Epithelial cell of alveolus of lung (primary cell): ENCODE measurements around the gene HIGD1A. TPM values are rescaled to one million over a fixed set of nuclear protein-coding genes. Genes with fewer than 3 reads are reported as not detected.

Experiments
- total RNA-seq: library from RNA; depleted of rRNA; stranded (reverse); fragments of >200 nt; gene quantifications from 2 replicates; pipeline ENCODE4 v1.2.1, GENCODE V29; 2015

The HIGD1A gene
- total RNA-seq, result 78.2 and 161 TPM in 2 replicates

GRCh38 chr3:42804106-42804830, at the start of gene HIGD1A:
HIGD1A (minus strand) TSS chr3:42804490; CDS start chr3:42794253, 10,237 bp downstream.

GRCh38 chr3:42809202-42809601, 4.9 kb upstream of the HIGD1A start, which contains the start of gene ACKR2:
ACKR2 (plus strand) TSS chr3:42809445; CDS start chr3:42864503, 55,058 bp downstream.

GRCh38 chr3:42772670-42773408, 31.5 kb downstream of the HIGD1A start, which contains the start of gene CCDC13:
CCDC13 (minus strand) TSS chr3:42773253; CDS start chr3:42758345, 14,908 bp downstream.

Other genes starting within 250 kb of the HIGD1A start
- 54.9 and 63.0 TPM in 2 replicates for gene SEC22C, start 222.5 kb downstream of the HIGD1A start, total RNA-seq
- 21.4 and 24.0 TPM in 2 replicates for gene SS18L2, start 213.6 kb downstream of the HIGD1A start, total RNA-seq
- 7.8 and 34.3 TPM in 2 replicates for gene NKTR, start 203.8 kb downstream of the HIGD1A start, total RNA-seq
- 9.3 and 10.2 TPM in 2 replicates for gene ZBTB47, start 150.8 kb downstream of the HIGD1A start, total RNA-seq
- not detected in 2 replicates for gene KLHL40, start 119.0 kb downstream of the HIGD1A start, total RNA-seq
- not detected in 2 replicates for gene HHATL, start 101.7 kb downstream of the HIGD1A start, total RNA-seq
- gene CCDC13, start 31.2 kb downstream of the HIGD1A start, total RNA-seq, result 1.8 and 2.2 TPM in 2 replicates
- 0.91 and 1.1 TPM in 2 replicates for gene ACKR2, start 5.0 kb upstream of the HIGD1A start, total RNA-seq
- gene CYP8B1, start 71.4 kb upstream of the HIGD1A start, total RNA-seq, result not detected in 2 replicates
- 1.3 and 3.0 TPM in 2 replicates for gene ZNF662, start 101.7 kb upstream of the HIGD1A start, total RNA-seq
- 1.1 and 1.2 TPM in 2 replicates for gene GASK1A, start 174.8 kb upstream of the HIGD1A start, total RNA-seq